Measurements from ENCODE around the gene CKMT2. TPM values are rescaled to one million over a fixed set of nuclear protein-coding genes. Genes with fewer than 3 reads are reported as not detected.

Gene CKMT2
- total and polyA plus RNA-seq, 2 of the 4 experiments (the other 2 are of a cell fraction): 0.21 to 0.36 TPM

GRCh38 chr5:81204205-81204604 is 28.9 kb upstream of the CKMT2 start:
- no peak overlapping the region for H2BK120ac ChIP-seq (ENCODE audit: low read depth, low read length)
- DNase-seq: no peak
- no peak overlapping the region for H3K4me3 ChIP-seq (ENCODE audit: insufficient read depth, low read depth, low read length)
- H2BK5ac ChIP-seq (ENCODE audit: low read depth, low read length, poor library complexity, severe bottlenecking): no peak overlapping the region
- dilution Hi-C loops (cut with HindIII; ENCODE audit: low sequenced_read_pairs, unreplicated experiment): no loop called here
- no peak overlapping the region for H2BK20ac ChIP-seq (ENCODE audit: low read depth, low read length)
- no peak overlapping the region for H3K56ac ChIP-seq (ENCODE audit: extremely low read depth, insufficient read depth, low read length)
- H3K27me3 ChIP-seq (ENCODE audit: control insufficient read depth, insufficient read depth, low read length): no peaks in the 10 kb centered on the region
- no peak for ATAC-seq (ENCODE audit: low read depth)
- H2AK5ac ChIP-seq (ENCODE audit: low read depth, low read length): no peak overlapping the region
- no CpG with 5 or more reads among the region's 1 CpG for WGBS, 2 experiments (ENCODE audit: extremely low coverage in 2 of 2, insufficient read length in 1 of 2)
- in situ Hi-C loops (cut with MboI; ENCODE audit: low sequenced_read_pairs): no loop called here
- TF ChIP-seq RAD21 (IDR thresholded peaks at IDR 0.05; ENCODE audit: low read length) (no peak), FOS (IDR thresholded peaks at IDR 0.05; ENCODE audit: low read depth, low read length) (no peak), NFE2L2 (IDR thresholded peaks at IDR 0.05; ENCODE audit: low read depth, low read length) (no peak), MAZ (IDR thresholded peaks at IDR 0.05; ENCODE audit: borderline replicate concordance, low read depth, low read length) (no peak), POLR2A (IDR thresholded peaks at IDR 0.05; ENCODE audit: low read depth, low read length) (no peak), RFX5 (IDR thresholded peaks at IDR 0.05; ENCODE audit: low read depth, low read length) (no peak), RCOR1 (IDR thresholded peaks at IDR 0.05; ENCODE audit: insufficient replicate concordance, low read length) (no peak), USF2 (IDR thresholded peaks at IDR 0.05; ENCODE audit: low read depth, low read length) (no peak), BHLHE40 (IDR thresholded peaks at IDR 0.05; ENCODE audit: low read depth, low read length) (no peak), CEBPB (IDR thresholded peaks at IDR 0.05; ENCODE audit: low read depth, low read length) (no peak), ELK1 (IDR thresholded peaks at IDR 0.05; ENCODE audit: borderline replicate concordance, low read depth, low read length) (no peak), MAFK (IDR thresholded peaks at IDR 0.05; ENCODE audit: low read depth, low read length) (no peak), CTCF (conservative IDR thresholded peaks at IDR 0.05; ENCODE audit: low read depth, low read length) (no peak), SMC3 (IDR thresholded peaks at IDR 0.05; ENCODE audit: low read depth, low read length) (no peak), MXI1 (IDR thresholded peaks at IDR 0.05; ENCODE audit: borderline replicate concordance, low read depth, low read length) (no peak), CHD1 (IDR thresholded peaks at IDR 0.05; ENCODE audit: low read depth, low read length) (no peak)
- H3K4ac ChIP-seq (ENCODE audit: low read depth, low read length): no peak overlapping the region
- intact Hi-C loops (cut with micrococcal nuclease): no loop called here
- H3K4me2 ChIP-seq (ENCODE audit: low read depth, low read length): no peak overlapping the region
- H2BK15ac ChIP-seq (ENCODE audit: low read depth, low read length): no peak overlapping the region
- no peak overlapping the region for H3K27ac ChIP-seq (ENCODE audit: insufficient read depth, low read length)
- no peak overlapping the region for H3K23ac ChIP-seq (ENCODE audit: low read depth, low read length)
- no peaks in the 10 kb centered on the region; the same call in 1 of the 2 replicates for H3K36me3 ChIP-seq (ENCODE audit: control insufficient read depth, insufficient read depth, low read length)
- H3K18ac ChIP-seq (ENCODE audit: low read depth, low read length): no peak overlapping the region
- no peak overlapping the region for H2AFZ ChIP-seq (replicated peaks; ENCODE audit: low read length, poor library complexity)
- no peak overlapping the region for H4K8ac ChIP-seq (ENCODE audit: low read depth in 2 of 2, low read length in 2 of 2)
- no peak overlapping the region for H3K14ac ChIP-seq (replicated peaks; ENCODE audit: low read depth, low read length)
- no peak overlapping the region for H3K9ac ChIP-seq (ENCODE audit: low read depth, low read length)
- no TSS peak for BruUV-seq (replicated peaks)
- H3K9me1 ChIP-seq (ENCODE audit: insufficient read depth, low read length): peaks cover 3% of the 10 kb centered on the region; the same call in 1 of the 2 replicates
- no peaks in the 10 kb centered on the region for H3K9me3 ChIP-seq (ENCODE audit: control insufficient read depth, insufficient read depth, low read length)
- H2AK9ac ChIP-seq (replicated peaks; ENCODE audit: low read depth, low read length, poor library complexity): no peak overlapping the region
- no peaks in the 10 kb centered on the region for H4K20me1 ChIP-seq (ENCODE audit: insufficient read depth, low read length)
- H4K5ac ChIP-seq (ENCODE audit: low read depth, low read length): no peak overlapping the region
- H3K4me1 ChIP-seq (ENCODE audit: control insufficient read depth, insufficient read depth, low read length): no peaks in the 10 kb centered on the region
- H3K79me1 ChIP-seq (ENCODE audit: low read depth in 1 of 2, low read length in 2 of 2): no peaks in the 10 kb centered on the region
- no peak overlapping the region for H4K91ac ChIP-seq (ENCODE audit: insufficient read depth, low read depth, low read length)
- ChIA-PET POLR2A (ENCODE audit: unreplicated experiment) (interaction anchor here (0.6 kb wide), 1 partner anchor 236 kb away, joined by 10 read pairs; no protein-coding TSS in a partner anchor), CTCF (no interaction called here)

Measured in IMR-90 (cell line).